GM04504 (cell line): ENCODE data around the gene PRAF2.

Source experiments
- DNase-seq: peaks from one replicate; pipeline ENCODE4 v3.0.0-alpha.2; 2012; ENCODE audit warnings: low read depth

PRAF2 gene, protein sequence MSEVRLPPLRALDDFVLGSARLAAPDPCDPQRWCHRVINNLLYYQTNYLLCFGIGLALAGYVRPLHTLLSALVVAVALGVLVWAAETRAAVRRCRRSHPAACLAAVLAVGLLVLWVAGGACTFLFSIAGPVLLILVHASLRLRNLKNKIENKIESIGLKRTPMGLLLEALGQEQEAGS

DNA sequence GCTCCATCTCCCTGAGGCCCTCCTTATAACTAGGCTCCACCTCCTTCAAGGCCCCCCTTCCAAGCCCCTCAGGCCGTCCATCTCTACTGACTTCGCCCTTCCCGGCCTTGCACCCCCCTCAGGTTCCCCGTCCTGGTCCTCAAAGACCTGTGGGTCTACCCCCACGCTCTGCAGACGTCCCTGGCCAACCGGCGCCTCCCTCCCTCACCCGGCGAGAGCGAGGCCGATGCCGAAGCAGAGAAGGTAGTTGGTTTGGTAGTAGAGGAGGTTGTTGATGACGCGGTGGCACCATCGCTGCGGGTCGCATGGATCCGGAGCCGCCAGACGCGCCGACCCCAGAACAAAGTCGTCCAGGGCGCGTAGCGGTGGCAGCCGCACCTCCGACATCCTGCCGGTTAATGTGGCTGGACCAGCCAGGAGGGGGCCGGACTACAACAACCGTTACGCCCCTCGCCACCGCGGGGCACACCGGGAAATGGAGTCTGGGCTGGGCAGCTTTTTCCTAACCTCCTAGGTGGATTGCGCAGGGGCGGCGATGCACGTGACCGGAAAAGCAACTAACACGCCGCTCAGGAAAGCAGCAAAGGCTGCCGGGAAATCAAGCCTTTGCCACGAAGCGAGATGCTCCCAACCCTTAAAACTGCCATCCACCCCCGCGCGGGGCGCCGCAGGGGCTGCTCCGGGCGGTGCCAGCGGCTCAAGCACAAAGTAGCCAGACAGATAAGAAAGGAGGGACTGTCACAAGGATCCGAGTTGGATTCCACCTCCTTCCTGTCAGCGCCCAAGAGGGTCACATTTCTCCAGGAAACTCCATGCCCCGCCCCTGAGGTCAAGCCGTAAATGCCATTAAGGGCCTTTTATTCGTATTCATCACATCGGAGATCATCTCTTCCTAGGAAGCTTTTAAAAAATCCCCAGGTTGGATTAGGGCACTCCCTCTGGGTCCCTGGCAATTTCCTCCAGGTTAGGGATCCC, at the start of gene PRAF2:
Gene PRAF2 (minus strand): TSS at position 402 of the 975 bp plus-strand sequence. CDS start 15 bp downstream, at position 387.
- peak; percentile 83 for DNase-seq

DNA sequence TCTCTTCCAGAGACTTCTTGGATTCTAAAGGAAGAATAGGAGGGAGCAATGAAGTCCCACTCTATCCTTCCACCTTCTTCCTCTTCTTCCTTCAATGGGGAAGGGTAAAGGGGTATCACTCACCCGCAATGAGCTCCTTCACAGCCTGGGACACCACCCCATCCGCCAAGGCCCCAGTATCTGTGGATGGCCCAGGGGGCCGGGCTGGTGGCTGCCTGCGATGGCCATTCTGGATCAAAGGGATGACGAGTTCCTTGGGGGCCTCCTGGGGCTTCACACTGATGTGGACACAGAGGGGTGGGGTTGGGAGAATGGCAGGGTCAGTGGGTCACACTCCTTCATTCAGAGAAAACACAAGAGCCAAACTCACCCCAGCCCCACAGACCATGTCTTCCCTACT, 48.7 kb upstream of the PRAF2 start:
- no peak for DNase-seq

DNA sequence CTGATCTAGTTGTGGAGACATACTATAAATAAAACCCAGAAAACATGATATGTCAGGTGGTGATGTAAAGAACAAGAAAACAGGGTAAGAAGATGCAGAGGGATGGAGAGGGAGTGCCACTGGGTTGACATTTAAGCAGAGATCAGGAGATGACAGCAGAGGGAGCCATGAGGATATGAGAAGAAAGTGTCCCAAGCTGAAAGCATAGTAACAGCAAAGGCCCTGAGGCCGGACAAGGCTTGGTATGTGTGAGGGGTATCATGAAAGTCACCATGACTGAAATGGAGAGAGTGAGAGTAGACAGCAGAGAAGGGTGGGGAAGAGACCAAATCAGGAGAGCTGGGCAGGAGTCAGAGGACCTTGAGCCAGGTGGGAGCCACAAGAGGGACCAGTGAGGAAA, 46.3 kb upstream of the PRAF2 start:
- DNase-seq = no peak

DNA sequence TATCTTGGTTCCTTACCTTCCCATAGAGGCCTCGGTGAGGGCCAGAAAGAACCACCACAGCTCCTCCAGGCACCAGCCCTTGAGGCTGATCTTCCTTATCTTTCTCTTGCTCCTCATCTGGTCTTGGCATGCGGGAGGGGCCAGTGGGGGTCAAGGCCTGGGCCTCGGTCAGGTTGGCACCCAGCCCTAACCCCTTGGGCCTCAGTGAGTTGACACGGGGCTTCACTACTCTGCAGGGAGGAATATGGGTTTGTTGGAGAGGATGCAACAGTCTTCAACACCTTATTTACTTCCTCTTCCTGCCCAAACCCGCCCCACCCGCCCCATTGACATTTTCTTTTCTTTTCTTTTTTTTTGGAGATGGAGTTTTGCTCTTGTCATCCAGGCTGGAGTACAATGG, 43.8 kb upstream of the PRAF2 start:
- no peak for DNase-seq

DNA sequence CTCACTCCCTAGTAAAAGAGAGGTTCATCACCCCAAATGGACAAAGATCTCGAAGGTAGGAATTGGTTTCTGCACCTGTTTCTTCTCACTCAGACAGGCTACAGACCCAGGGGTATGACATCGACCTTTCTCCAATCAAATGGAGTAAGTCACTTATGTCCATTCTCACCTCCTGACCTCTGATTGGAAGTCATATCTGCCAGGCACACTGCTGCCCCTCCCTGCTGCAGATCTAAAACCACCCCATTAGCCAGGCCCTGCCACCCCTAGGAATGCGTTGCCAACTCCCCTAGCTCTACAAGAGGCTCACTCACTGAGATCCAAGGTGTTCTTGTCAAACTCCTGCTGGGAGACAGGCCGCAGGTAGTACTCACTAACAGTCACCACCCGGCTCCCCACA, 42.9 kb upstream of the PRAF2 start:
- no peak for DNase-seq

DNA sequence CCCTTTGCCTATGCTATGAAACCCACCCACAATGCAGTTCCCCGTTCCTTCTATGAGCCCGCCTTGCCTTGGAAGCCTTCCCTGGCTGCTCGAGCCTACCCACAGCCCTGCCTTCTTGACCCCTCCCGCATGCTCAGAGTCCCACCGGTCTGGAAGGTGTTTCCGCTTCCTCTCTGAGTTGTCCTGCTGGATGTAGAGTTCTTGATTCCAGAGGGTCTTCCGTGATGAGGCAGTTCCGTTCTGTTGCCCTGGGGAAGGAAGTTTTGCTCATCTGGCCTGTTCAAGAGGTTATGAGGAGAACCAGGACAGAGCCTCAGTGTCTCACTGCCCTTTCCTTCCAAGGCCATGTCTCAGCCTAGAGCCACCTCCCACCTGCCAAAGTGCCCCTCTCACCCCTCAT, 42.3 kb upstream of the PRAF2 start:
- DNase-seq = no peak

DNA sequence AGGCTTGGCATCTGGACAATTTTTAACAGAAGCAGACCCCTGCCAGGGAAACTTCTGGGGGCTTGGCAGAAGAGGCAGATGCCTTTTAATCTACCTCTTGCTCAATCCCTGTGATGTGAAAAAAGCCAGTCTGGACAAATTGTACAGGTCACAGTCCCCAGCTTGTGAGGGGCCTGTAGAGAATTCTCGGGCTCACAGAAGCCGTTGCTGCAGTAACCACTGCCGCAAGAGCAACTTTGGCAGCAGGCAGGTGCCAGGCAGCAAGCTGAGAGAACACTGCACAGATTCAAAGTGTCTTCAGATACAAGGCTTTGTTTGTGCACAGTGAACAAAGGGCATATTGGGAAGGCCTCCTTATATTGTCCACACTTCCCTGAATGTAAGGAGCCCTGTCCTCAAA, 38.0 kb upstream of the PRAF2 start:
- no peak for DNase-seq

DNA sequence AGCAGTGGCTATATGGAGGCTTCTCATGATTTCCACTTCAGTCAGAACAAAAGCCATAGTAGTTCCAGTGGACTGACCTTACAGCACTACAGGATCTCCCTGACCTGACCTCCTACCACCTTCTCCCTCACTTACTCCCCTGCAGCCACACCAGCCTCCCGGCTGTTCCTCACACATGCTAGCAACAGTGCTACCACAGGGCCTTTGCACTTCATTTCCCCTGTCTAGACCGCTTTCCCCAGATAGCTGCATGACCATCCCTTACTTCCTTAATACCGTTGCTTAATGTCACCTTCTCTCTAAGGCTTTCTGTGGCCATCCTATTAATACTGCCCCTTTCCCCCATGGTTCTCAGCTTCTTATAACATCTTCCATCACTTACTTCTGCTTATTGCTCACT, 36.6 kb upstream of the PRAF2 start:
- no peak for DNase-seq

DNA sequence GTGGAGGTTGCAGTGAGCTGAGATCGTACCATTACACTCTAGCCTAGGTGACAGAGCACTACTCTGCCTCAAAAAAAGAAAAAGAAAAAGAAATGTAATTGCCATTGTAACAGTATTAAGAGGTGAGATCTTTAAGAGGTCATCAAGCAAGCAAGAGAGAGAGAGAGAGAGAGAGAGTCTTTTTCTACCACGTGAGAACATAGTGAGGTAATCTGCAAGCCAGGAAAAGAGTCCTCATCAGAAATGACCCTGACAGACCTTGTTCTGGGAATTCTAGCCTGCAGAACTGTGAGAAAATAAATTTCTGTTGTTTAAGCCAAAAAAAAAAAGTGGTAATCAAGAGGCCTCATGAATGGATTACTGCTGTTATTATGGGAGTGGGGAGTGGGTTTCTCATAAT, 34.8 kb upstream of the PRAF2 start:
- DNase-seq = no peak

DNA sequence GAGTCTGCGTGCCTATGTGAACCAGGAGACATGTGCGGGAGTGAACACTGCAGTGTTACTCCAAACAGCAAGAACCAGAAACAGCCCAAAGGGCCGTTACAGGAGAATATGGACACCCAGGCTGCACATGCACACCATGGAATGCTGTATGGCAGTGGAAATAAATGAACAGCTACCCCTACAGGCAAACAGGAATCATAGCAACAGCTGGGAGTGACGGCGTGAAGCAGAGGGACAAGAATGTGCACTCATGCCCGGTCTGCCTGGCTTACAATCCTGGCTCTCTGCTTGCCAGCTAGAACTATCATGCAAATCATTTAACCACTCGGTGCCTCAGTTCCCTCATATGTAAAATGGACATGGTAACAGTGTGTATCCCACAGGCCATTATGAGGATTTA, 33.1 kb upstream of the PRAF2 start:
- DNase-seq = peak; percentile 14

DNA sequence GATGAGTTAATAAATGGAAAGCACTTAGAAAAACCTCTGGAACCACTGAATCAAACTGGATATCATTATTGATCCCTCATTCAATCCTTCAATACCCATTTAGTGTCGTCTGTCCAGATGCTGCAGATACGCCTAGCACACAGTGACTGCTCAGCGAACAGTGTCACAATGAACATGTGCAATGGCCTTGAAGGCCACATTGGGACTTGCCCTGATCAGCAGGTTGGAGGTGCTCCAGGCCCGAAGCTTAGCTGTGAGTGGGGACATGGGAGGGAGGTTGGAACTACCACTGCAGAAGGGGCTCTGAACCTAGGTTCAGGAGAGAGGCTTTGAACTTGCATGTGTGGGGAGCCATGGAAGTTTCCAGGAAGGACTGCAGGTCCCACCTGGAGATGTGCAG, 32.5 kb upstream of the PRAF2 start:
- DNase-seq = no peak

DNA sequence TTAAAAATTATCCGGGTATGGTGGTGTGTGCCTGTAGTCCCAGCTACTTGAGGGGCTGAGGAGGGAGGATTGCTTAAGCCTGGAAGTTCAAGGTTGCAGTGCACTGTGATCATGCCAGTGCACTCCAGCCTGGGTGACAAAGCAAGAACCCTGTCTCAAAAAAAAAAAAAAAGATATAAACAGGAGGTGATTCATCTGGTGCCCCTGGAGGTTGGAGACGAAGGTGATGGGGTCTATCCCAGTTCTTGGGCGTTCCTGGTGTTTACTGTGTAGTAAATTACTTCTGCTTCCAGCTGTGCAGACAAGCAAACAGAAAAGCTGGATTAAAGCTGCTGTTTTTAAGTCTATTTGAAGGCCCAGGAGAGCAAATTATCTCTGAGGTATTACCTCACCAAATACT, 29.8 kb upstream of the PRAF2 start:
- no peak for DNase-seq

DNA sequence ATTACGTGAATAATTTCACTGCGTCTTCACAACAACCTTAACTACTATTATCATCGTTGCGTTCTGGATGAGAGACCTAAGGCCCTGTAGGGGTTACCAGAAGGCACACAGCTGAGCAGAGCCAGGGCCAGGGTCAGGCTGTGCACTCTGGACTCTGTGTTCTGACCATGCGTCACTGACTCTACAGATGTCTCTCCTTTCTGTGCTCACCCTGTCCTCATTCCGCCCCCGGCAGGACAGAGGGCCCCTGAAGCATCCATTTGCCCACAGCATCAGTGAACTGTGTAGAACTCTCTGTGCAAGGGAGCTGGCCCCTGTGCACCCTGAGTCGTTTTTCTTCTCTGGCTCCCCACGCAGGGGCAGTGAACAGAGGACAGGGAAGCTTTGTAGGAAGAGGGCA, 28.4 kb upstream of the PRAF2 start:
- DNase-seq = no peak

DNA sequence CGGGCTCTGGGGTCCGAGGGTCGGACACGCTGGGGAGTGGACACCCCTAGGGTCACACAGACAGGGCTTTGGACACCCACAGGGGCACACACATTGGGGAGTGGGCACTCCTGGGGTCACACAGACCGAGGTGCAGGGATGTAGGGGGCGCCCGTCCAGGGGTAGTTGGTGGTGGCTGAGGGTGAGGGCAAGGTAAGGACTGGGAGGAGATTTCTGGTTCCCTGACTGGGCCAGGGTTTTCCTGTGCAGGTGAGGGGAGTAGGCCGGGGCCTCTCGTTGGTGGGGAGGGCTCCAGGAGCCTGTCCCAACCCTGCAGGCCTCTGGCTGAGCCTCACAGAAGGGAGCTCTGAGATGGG, 27.8 kb upstream of the PRAF2 start:
- DNase-seq = no peak

DNA sequence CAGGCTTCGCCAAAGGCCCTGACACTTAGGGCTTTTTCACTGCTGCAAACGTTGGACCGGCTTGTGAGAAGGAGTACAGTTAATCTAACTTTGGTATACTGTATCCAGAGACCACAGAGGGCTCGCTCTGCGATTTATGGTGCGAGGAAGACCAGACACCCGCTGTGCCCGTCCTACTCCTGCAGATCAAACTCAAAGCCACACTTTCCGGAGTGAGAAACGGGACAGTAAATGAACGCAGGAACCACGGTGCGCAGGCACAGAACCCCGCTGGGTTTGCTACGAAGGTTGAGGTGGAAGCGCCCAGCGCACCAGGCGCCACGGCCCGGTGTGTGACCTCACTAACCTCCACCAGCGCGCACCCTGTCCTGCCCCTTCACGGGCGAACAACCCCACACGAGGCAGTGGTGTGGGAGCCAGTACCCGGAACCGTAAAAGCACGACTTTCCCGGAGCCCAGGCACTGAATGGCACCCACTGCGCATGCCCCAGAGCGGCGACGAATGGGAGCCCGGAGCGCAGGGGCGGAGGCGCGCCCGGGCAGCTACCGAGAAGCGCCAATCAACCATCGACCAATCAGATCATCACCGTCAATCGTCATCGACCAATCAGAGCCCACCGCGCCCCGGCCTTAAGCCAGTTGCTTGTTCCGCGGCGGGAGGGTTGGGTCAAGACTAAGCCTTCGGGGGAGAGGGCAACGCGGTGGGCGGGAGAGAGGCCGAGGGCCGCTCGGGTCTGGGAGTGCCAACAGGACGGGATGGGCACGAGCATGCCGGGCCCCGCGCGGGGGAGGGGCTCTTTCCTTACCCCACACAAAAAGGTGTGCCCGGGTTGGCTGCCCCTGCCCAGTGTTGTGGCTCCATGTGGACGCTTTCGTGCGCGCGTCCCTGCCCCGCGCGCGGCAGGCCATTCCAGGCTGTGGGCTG, 27.2 kb upstream of the PRAF2 start:
- DNase-seq = peak; percentile 72

DNA sequence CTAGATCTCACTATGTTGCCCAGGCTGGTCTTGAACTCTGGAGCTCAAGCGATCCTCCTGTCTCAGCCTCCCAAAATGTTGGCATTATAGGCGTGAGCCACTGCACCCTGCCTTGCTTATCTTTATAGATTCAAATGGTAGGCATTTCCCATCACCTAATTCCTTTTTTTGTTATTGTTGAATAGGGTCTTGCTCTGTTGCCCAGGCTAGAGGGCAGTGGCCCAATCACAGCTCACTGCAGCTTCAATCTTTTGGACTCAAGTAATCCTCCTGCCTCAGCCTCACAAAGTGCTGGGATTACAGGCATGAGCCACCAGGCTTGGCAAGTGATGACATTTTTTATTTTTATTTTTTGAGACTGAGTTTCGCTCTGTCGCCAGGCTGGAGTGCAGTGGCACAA, 22.6 kb upstream of the PRAF2 start:
- no peak for DNase-seq

DNA sequence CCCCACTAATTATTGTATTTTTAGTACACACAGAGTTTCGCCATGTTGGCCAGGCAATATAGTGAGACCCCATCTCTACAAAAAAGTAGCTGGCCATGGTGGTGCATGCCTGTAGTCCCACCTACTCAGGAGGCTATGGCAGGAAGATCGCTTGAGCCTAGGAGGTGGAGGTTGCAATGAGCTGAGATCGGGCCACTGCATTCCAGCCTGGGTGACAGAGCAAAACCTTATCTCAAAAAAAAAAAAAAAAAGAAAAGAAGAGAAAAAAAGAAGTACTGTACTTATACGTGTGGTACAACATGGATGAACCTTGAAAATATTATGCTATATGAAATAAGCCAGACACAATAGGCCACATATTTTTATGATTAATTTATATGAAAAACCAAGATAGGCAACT, 15.8 kb upstream of the PRAF2 start:
- DNase-seq = no peak

DNA sequence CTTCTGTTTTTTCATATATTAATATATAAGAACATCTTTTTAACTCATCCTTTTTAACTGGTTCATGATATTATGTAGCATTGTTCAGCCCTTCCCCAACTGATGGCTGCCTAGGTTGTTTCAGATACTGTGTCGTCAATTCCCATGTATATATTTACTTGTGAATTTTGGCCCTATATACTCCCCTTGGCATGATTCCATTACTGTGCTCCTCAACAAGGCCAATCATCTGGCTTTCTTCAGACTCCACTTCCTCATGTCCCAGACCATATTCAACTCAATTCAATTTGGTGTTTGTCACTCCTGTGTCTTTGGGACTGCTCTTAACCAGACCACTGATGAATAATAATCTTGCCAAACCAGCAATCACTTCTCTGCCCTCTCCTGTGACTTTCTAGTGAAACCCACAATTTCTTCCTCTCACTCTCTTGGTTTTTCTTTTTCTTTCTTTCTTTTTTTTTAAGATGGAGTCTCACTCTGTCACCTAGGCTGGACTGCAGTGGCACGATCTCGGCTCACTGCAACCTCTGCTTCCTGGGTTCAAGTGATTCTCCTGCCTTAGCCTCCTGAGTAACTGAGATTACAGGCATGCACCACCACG, 8.6 kb upstream of the PRAF2 start:
- DNase-seq = no peak

DNA sequence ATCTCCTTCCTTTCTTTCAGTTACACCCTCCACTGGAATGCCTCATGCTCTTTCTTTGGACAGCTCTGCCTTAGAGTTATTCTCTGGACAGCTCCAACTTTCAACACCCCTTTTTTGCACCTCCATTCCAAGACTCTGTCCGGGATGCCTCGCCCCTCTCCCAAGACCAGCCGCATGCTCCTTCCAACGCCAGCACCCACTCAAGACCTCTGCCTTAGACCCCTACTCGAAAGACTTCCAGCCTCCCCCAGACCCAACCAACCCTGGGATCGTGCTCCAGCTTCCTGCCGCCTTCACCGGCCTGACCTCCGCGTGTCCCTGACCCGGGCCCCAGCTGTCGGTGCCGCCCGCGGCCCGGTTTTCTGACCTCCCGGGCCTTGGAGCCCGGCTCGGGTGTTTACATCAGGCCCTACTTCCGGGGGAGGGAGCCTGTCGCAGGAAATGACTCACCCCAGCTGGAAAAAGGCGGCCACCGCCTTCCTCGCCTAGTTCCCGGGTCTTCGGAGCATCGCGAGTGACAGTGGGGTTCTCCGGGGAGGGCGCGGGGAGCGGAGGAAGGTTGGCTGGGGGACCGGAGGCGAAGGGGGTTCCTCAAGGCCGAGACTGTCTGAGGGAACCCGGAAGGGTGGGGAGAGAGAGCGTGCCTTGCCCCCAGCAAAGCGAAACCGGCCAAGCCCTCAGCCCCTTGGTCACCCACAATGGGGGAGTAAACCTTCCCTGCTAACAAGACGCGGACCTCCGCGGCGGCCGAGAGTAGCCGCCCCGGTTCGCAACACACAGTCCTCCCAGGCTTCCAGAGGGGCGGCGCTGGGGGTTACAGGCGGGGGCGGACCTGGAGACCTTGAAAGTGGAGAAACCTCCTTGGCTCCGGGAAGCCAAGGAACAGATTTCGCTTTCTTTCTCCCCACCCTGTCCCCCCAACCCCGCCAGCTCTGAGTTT, 6.0 kb upstream of the PRAF2 start, which contains the start of gene WDR45:
Gene WDR45 (minus strand): TSS at position 399 of the 940 bp plus-strand sequence. CDS start 1,792 bp downstream, outside the sequence.
- DNase-seq = peak; percentile 51

DNA sequence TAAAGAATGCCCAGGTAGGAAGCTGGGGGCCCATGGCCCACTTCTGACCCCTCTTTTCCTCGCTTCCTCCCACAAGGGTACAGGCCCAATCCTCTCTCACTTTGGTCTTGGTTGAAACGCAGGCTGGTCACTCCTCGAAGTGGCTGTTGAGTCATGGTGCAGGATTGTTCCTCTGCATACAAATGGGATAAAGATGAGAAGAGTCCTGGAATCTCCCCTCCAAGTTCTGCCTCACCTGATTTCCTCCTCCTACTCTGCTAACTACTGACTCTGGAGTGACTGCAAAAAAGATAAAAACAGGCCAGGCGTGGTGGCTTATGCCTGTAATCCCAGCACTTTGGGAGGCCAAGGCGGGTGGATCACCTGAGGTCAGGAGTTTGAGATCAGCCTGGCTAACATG, 4.1 kb upstream of the PRAF2 start:
- no peak for DNase-seq

DNA sequence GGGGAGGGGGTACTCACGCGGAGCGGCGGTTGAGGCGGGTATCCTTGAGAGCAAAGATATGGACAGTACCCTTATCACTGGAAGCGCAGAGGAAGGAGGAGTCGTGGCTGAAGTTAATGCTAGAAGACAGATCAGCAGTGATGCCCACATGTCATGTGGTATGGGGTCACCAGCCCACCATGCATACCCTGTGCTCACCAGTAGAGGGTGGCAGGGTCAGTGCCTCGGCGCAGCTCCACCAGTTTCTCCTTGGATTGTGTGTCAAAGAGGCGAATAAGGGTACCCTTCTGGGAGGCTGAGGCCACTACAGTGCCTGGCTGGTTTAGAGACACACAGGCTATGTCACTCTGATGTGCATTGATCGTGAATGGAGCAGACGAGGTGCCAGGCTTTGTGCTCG, 1.5 kb upstream of the PRAF2 start:
- no peak for DNase-seq
